Hepatocyte (in vitro differentiated cells): Measurements from ENCODE around the gene ATOH8. TPM values are rescaled to one million over a fixed set of nuclear protein-coding genes. Genes with fewer than 3 reads are reported as not detected.

Source experiments
- DNase-seq: peaks from one replicate; pipeline ENCODE4 v3.0.0-alpha.2; 2016; ENCODE audit warnings: low spot score
- H2AFZ ChIP-seq: fragments of 200-600 bp; sonication (generic); 2 replicates; pipeline ENCODE4 v1.6.0; 2016; ENCODE audit warnings: antibody characterized with exemption, mild to moderate bottlenecking
- H3K27ac ChIP-seq: fragments of 200-600 bp; sonication (generic); 2 replicates; pipeline ENCODE4 v1.5.1; 2016; ENCODE audit warnings: mild to moderate bottlenecking
- H3K27me3 ChIP-seq: fragments of 200-600 bp; sonication (generic); 2 replicates; pipeline ENCODE4 v1.6.1; 2016
- H3K36me3 ChIP-seq: fragments of 200-600 bp; sonication (generic); replicated peaks from 2 replicates; pipeline ENCODE4 v1.5.1; 2016; ENCODE audit warnings: low read depth; ENCODE audit not compliant: insufficient read depth
- H3K4me1 ChIP-seq: fragments of 200-600 bp; sonication (generic); 2 replicates; pipeline ENCODE4 v1.5.1; 2016; ENCODE audit warnings: mild to moderate bottlenecking, moderate library complexity; ENCODE audit not compliant: insufficient read depth
- H3K4me2 ChIP-seq: fragments of 200-600 bp; sonication (generic); 2 replicates; pipeline ENCODE4 v1.6.0; 2016
- H3K4me3 ChIP-seq: fragments of 200-600 bp; sonication (generic); 2 replicates; pipeline ENCODE4 v1.5.1; 2016; ENCODE audit warnings: mild to moderate bottlenecking
- H3K79me2 ChIP-seq: fragments of 200-600 bp; sonication (generic); 2 replicates; pipeline ENCODE4 v1.6.0; 2017; ENCODE audit warnings: mild to moderate bottlenecking
- H3K9me2 ChIP-seq: fragments of 200-600 bp; sonication (generic); replicated peaks from 2 replicates; pipeline ENCODE4 v1.6.0; 2017; ENCODE audit warnings: mild to moderate bottlenecking; ENCODE audit not compliant: insufficient read depth
- H3K9me3 ChIP-seq: fragments of 200-600 bp; sonication (generic); 2 replicates; pipeline ENCODE4 v1.5.1; 2016; ENCODE audit warnings: low read depth, mild to moderate bottlenecking
- H4K20me1 ChIP-seq: fragments of 200-600 bp; sonication (generic); 2 replicates; pipeline ENCODE4 v1.6.0; 2016; ENCODE audit warnings: mild to moderate bottlenecking; ENCODE audit not compliant: insufficient read depth, poor library complexity, severe bottlenecking
- EZH2 ChIP-seq: fragments of 200-600 bp; sonication (generic); IDR thresholded peaks from 2 replicates; pipeline ENCODE4 v1.6.1; 2016; ENCODE audit warnings: antibody characterized with exemption, mild to moderate bottlenecking, borderline replicate concordance
- EZH2phosphoT487 ChIP-seq: fragments of 200-600 bp; sonication (generic); IDR thresholded peaks from one replicate; pipeline ENCODE4 v1.6.1; 2018; ENCODE audit warnings: antibody characterized with exemption, mild to moderate bottlenecking, low read depth, moderate library complexity; ENCODE audit not compliant: unreplicated experiment, severe bottlenecking
- WGBS: methylation state at CpG from one replicate; pipeline ENCODE4 v1.1.6; 2016; ENCODE audit warnings: low lambda C conversion rate; ENCODE audit errors: missing lambda C conversion rate; 5-methylcytosine and 5-hydroxymethylcytosine counted together
- polyA plus RNA-seq: library from polyadenylated mRNA; unstranded; fragments of >200 nt; fragmentation: Nextera tagmentation; extraction: Ambion mirVana; gene quantifications from 2 replicates; pipeline ENCODE4 v1.2.1, GENCODE V29; 2016
- total RNA-seq: library from RNA; depleted of rRNA; stranded (reverse); fragments of >200 nt; gene quantifications from 2 replicates; pipeline ENCODE4 v1.2.3, GENCODE V29; 2014
- TF ChIP-seq, protein P1 (sequence below): fragments of 200-600 bp; sonication (generic); IDR thresholded peaks from 2 replicates; pipeline ENCODE4 v1.5.1; 2016; ENCODE audit warnings: antibody characterized with exemption, mild to moderate bottlenecking; ENCODE audit not compliant: poor library complexity

Gene ATOH8
- total and polyA plus RNA-seq, 2 experiments from 2014 or later = 1.3 to 2.0 TPM

DNA sequence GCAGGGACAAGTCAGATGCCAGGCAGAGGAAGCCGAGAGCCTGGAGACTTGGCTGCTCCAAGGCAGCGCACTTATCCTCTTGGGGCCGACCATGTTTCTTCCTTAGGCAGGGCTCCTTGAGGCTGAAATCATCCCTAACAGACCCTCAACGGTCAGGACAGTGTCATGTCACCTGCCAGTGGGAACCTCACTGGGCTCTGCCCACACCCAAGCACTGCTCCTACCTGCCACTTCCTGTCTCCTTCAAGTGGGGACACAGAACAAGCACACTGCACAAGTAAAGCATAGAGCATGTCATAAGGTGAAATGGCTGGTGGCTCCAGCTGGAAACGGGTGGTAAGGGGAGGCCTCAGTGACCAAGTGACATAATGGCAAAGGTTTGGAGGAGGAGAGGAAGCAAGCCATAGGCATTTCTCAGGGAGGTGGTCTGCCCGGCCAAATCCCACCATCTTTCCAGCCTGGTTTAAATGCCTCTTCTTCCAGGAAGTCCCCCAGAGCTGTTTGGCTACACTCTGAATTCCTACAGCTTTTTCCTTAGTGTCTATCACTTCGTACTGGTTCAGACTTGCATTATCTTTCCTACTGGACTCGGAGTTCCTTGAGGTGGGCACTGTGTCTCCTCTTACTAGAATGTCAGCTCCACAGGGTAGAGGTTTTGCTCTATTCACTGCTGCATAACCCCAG, 7.3 kb upstream of the ATOH8 start:
- Histone ChIP-seq H3K36me3 (no peaks in the 10 kb centered on the region), H3K4me3 (no peak overlapping the region), H3K4me1 (peaks cover 36% of the 10 kb centered on the region), H3K9me2 (no peaks in the 10 kb centered on the region), H3K27ac (no peak overlapping the region), H4K20me1 (no peaks in the 10 kb centered on the region), H3K9me3 (no peaks in the 10 kb centered on the region), H3K27me3 (peaks cover 16% of the 10 kb centered on the region), H3K79me2 (no peaks in the 10 kb centered on the region), H2AFZ (no peak overlapping the region), H3K4me2 (no peak overlapping the region)
- DNase-seq = no peak
- 88% methylated on average over 8 of the region's 8 CpGs for WGBS
- TF ChIP-seq, protein P1, sequence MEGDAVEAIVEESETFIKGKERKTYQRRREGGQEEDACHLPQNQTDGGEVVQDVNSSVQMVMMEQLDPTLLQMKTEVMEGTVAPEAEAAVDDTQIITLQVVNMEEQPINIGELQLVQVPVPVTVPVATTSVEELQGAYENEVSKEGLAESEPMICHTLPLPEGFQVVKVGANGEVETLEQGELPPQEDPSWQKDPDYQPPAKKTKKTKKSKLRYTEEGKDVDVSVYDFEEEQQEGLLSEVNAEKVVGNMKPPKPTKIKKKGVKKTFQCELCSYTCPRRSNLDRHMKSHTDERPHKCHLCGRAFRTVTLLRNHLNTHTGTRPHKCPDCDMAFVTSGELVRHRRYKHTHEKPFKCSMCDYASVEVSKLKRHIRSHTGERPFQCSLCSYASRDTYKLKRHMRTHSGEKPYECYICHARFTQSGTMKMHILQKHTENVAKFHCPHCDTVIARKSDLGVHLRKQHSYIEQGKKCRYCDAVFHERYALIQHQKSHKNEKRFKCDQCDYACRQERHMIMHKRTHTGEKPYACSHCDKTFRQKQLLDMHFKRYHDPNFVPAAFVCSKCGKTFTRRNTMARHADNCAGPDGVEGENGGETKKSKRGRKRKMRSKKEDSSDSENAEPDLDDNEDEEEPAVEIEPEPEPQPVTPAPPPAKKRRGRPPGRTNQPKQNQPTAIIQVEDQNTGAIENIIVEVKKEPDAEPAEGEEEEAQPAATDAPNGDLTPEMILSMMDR = no peak
- no peak for TF ChIP-seq EZH2
- no peak for TF ChIP-seq EZH2phosphoT487

GRCh38 chr2:85747441-85747840, 6.3 kb upstream of the ATOH8 start:
- H3K79me2 ChIP-seq = no peaks in the 10 kb centered on the region
- H3K4me3 ChIP-seq = no peak overlapping the region
- 86% methylated on average over 3 of the region's 3 CpGs for WGBS
- H3K27me3 ChIP-seq = peaks cover 25% of the 10 kb centered on the region
- TF ChIP-seq EZH2 (no peak), EZH2phosphoT487 (no peak)
- TF ChIP-seq, protein P1 = no peak
- H2AFZ ChIP-seq = no peak overlapping the region
- H3K4me1 ChIP-seq = peaks cover 29% of the 10 kb centered on the region
- no peak for DNase-seq
- no peaks in the 10 kb centered on the region for H3K9me3 ChIP-seq
- H3K4me2 ChIP-seq = no peak overlapping the region
- H4K20me1 ChIP-seq = no peaks in the 10 kb centered on the region
- no peaks in the 10 kb centered on the region for H3K9me2 ChIP-seq
- no peaks in the 10 kb centered on the region for H3K36me3 ChIP-seq
- H3K27ac ChIP-seq = no peak overlapping the region

- no peak overlapping the region for H2AFZ ChIP-seq
- no peaks in the 10 kb centered on the region for H3K36me3 ChIP-seq
- no peaks in the 10 kb centered on the region for H3K9me3 ChIP-seq
- peaks cover 32% of the 10 kb centered on the region for H3K27me3 ChIP-seq
- H3K9me2 ChIP-seq = no peaks in the 10 kb centered on the region
- WGBS = 78% methylated on average over 9 of the region's 9 CpGs
- no peak overlapping the region for H3K27ac ChIP-seq
- TF ChIP-seq EZH2 = no peak
- TF ChIP-seq EZH2phosphoT487 = no peak
- TF ChIP-seq, protein P1 = no peak
- no peaks in the 10 kb centered on the region for H4K20me1 ChIP-seq
- DNase-seq = no peak
- H3K4me3 ChIP-seq = no peak overlapping the region
- no peak overlapping the region for H3K4me2 ChIP-seq
- no peaks in the 10 kb centered on the region for H3K79me2 ChIP-seq
- H3K4me1 ChIP-seq = peaks cover 23% of the 10 kb centered on the region
Measured at GRCh38 chr2:85748039-85748734, 5.6 kb upstream of the ATOH8 start.
